HG02870 (cell line): Measurements from ENCODE around the gene SNRPA1.
"Not testable (repeated sequence)": the region's sequence is repeated elsewhere in the genome, so short reads cannot be mapped to it uniquely, and the experiment has no call there.

ENCODE experiments used
- ATAC-seq: cut with Tn5 transposase; IDR thresholded peaks from one replicate; pipeline ENCODE4 v1.9.1; 2021; ENCODE audit warnings: mild to moderate bottlenecking, moderate library complexity; ENCODE audit not compliant: unreplicated experiment

Gene SNRPA1

DNA sequence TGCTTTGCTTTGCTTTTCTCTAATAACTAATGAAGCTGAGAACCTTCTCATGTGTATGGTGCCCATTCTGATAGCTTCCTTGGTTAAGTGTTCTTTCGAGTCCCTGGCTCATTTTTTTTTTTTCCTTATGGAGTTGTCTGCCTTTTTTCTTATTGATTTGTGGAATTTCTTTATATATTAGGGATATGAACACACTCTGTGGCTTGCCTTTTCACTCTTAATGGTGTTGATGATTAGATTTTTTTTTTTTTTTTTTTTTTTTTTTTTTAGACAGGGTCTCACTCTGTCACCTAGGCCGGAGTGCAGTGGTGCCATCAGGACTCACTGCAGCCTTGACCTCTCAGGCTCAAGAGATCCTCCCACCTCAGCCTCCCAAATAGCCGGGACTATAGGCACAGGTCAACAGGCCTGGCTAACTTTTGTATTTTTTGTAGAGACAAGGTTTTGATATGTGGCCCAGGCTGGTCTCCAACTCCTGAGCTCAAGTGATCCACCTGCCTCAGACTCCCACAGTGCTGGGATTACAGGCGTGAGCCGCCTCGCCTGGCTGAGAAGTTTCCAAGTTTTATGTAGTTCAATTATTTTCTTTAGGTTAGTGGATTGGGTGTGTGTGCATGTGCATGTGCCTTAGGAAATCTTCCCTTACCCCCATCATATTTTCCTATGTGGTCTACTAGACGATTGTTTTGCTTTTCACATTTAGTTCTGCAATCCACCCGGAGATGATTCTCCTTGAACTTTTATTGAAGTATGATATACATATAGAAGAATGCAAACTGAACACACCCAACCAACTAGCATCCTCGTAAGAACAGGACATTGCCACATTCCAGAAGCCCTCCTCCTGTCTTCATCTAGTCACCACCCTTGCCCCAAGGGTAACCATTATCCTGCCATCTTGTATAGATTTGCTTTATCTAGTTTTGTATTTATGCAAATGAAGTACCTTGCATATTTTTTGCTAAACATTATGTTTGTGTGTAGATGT, 1.7 kb upstream of the SNRPA1 start:
- no peak for ATAC-seq

DNA sequence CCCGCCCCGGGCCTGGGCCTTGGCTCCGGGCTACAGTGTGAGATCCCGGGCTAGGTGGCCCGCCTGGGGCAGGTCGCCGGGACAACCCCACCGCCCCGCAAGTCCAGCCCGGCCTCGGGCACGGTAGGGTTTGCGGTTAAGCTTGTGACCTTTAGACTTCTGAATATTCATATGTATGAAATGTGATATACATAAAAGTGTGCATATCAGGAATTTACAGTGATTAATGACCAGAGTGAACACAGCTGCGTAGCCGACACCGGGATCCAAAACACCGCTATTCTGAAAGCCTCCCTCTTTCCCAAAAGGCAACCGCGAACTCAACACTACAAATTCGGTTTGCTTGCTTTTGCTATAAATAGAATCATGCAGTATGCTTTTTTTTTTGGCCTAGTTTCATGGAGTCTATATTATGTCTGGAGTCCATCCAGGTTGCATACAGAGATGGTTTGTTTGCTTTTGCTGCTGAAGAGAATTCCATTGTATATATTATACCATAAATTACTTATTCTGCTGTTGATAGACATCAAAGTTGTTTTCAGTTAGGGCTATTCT, 636 bp upstream of the SNRPA1 start:
- no peak for ATAC-seq

DNA sequence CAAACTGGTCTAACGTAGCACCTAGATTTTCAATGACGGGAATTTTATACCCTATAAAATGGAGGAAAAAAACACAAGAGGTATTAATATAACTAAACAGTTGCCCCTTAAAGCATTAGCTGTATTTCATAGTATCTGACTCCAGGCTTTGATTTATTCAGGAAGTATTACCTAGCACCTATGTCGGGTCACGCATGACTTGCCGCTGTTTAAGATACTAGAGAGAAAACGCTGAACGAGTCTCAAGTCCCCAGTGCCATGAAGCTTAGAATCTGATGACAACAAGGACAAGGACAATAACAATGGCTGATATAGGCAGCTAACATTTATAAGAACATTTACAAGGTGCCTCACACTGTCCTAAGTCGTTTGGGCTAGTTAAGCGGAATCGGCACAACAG, 1.9 kb downstream of the SNRPA1 start:
- ATAC-seq, result no peak

DNA sequence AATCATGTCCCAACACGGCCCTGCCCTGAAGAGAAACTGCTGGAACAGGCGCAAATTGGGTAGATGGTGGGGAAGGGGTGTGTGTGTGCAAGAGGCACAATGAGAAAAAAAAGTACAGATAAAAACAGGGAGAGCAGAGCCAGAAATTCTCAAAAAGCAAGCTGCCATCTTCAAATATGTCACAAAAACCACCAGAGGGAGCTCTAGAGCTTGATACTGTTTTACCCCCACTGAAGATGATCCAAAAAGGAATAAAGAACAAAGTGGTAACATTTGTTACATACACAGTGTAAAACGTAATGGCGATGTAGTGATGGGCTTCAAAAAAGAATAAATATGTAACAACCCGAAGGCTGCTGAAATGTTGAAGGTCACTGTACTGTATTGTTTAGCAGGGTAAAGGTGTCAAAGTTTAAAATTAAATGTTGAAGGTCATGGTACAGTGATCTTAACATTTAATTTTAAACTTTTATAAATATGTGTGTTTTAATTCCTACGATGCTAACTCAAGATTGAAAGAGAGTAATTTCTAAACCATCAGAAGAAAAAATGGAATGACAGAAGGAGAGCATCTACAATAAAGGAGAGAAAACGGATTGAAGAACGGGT, 6.0 kb downstream of the SNRPA1 start:
- no peak for ATAC-seq

DNA sequence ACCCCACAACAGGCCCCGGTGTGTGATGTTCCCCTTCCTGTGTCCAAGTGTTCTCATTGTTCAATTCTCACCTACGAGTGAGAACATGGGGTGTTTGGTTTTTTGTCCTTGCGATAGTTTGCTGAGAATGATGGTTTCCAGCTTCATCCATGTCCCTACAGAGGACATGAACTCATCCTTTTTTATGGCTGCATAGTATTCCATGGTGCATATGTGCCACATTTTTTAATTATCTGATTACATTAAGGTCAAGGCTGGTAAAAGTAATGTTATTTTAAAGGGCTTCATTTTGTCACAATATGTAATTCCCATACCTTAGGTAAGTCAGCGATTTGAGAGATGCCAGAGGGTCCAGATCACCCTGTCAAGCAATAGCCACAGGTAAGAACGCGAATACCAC, 7.7 kb downstream of the SNRPA1 start:
- ATAC-seq, result not testable (repeated sequence)

DNA sequence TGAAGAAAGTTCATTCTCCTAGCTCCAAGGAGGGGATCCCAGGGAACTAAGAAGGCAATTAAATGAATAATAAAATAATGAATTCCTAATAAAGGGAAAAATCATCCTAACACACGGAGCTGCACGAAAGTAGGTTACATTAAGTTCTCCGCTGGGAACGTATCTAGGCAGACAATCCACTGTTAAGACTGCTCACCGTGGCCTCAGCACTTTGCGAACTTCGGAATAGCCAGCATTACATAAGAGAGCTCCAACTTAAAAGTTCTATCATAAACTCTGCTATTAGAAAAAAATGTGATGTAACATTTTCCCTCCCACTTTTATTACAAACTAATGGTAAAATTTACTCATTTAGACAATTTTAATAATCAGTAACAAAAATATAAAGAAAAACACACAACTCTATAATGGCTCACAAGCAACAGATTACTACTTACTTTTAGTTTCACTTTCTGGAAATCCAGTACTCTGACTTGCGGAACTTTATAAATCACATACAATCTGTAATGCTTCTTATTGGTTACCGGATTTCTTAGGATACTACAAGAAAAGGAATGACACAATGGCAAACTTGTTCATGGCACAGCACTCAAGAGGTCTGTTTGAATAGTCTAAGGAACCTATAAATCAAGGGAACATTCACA, 8.5 kb downstream of the SNRPA1 start:
- ATAC-seq, result no peak

DNA sequence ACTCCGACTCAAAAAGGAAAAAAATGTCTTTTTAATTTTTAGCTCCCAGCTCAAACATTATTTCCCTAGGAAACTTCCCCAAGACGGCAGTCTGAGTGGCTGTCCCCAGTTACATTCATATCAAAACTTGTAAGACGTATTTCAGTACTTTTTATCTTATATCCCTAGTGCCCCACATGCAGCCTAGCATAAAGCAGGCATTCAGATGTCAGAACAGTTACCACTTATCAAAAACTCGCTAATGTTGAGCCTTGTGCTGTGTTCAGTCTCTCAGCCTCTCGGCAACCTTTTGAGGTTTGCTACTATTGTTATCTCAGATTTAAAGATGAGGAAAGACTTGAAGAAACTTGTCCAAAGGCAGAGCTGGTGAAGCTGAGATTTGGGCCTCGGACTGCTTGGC, 11.1 kb downstream of the SNRPA1 start:
- ATAC-seq, result no peak

DNA sequence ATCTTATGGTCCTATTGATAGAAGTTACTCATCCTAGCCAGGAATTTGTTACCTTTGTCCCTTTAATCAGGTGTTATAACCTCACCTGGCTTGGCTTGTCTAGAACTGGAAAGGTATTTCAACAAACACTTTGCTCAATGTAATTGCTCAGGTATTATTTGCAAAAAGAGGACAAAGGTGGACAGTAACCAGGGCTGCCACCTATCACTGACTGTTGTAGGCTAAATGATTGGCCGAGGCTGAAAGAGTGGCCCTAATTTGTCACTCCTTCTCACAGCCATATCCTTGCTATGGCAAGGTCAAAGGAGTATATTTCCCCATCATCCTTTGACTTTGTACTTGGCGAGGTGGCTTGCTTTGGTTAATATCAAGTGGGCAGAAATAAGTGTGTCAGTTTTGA, 15.0 kb downstream of the SNRPA1 start:
- ATAC-seq, result no peak

DNA sequence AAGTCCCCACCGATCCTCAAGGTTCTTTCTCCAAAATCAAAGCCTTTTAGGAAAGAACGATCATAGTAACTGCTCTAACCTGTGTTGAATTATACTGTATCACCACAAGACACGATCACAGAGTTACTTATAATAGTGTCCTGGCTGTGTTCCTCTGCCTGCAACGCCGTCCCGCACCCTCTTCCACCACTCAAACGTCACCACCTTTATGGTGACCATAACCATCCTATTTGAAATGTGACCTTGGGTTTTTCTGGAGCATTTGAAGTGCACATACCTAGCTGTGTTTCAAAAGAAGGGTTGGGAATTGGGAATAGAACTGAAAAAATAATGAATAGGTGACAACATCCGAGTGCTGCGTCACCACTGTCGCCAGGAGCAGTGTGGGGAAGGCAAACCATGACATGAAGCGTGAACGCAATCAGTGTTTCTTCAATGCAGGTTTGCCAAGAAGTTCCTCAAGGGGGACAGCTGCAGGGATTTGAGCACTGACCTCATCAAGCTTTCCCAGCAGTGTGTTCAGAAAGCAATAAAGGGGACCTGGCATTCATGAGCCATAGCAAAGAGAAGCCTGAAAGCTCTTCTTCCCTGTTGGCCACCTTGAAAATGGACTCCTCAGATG, 17.0 kb downstream of the SNRPA1 start:
- ATAC-seq, result no peak

DNA sequence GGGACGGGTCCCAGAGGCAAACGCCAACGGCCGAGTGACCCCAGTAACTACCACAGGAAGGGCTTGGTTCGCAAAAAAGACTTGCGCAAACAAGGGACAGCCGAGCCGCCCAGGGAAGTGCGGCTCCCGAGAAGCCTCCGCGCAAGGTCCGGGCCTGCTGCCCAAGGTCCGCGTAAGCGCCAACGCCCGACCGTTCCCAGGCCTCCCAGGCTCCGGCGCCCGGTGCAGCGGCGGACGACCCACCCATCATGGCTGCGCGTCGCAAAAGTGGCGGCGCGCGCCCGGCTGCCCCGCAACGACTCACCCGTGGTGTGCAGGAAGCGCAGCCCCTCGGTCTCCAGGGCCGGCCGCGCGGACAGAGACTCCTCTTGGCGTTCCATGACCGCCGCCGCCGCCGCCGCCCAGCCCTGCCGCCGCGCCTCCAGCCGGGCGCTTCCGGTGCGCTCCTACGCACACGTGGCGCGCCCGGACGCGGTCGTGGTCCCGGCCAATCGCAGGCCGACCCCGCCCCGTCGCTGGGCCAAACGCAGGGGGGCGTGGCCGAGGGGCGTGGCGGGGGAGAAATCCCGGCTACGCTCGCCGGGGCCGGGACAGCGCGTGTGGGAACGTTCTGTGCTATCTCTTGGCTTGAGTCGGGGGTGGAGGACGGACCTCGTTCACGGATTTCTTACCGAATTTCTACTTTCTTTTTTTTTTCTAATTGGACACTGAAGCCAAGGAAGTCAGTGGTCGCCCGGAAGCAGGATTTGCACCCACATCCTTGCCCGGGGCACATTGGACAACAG, 17.8 kb downstream of the SNRPA1 start, which contains the start of gene SELENOS:
Gene SELENOS (minus strand): TSS at position 448 of the 785 bp plus-strand sequence. CDS start 68 bp downstream, at position 380.
- ATAC-seq, result peak; percentile 74

DNA sequence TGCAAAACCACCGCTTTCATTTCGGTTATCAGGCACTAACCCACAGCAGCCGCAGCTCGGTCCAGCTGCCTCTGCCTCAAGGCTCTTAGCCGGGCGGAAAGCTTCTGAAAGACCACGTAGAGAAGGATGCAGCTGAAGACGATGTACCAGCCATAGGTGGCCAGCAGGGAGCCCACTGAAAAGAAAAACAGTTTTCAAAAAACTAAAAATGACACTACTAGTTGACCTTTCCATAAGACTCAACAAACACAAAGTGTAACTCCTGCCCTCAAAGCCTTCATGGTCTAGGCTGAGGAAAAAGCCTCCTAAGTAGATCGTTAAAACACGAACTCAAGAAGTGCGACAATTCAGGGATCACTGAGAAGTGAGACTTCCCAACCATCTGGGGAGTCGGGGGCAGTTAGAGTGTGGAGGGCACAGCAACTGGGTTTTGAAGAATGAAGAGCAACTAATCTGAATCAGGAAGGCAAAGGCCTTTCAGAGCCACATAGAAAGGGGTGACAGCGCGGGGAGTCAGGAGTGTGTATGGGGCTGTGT, 18.5 kb downstream of the SNRPA1 start:
- ATAC-seq, result peak; percentile 46

DNA sequence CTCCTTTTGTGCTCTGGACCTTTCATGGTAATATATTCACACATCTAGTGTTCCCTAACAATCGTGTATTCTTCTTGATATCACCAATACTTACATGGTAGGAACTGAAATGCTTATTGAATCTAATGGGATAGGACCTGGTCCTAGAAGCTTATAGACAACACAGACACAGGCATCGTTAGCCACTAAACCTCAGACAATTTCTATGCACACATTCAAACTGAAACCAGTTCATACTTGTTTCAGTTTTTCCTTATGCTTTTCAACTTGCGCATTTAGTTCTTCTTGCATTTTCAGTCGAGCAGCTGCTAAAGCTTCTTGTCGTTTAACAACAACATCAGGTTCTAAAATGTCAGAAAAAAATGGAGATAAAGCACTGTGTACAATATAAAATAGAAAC, 20.0 kb downstream of the SNRPA1 start:
- no peak for ATAC-seq

DNA sequence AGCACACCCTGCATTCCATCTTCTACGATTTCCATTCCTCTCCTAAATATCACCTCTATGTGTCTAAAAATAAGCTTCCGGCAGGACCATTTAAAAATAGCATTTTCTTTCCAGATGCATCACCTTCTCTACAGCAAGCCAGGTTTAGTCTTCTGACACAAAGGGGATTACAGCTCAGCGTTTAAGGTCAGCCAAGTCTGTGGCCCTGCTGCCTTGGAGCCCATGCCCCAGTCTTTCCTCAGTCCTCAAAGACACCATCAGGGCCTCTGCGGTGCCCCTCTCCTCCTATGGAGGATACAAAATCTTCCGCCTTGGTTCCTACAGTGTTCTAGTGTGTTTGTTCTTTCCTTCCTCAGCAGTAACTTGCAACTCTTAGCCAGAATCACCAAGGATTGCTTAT, 21.5 kb downstream of the SNRPA1 start:
- ATAC-seq, result no peak

DNA sequence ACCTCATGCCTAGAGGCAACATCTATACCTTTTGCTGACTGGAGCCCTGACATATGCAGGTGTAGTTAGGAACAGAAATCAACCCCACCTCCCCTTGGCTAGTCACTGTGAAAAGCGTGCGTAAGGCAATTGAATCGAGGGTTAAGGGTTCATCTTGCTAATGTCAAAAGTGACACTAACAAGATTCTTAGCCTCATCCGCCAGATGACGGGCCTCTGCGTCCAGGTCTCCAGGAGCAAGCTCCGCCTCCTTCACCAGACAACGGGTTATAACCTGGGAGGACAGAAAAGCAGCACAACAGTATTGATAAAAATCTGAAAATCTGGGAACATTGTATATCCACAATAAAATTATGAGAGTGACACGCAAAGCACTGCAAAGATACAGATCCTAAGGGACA, 22.5 kb downstream of the SNRPA1 start:
- no peak for ATAC-seq

DNA sequence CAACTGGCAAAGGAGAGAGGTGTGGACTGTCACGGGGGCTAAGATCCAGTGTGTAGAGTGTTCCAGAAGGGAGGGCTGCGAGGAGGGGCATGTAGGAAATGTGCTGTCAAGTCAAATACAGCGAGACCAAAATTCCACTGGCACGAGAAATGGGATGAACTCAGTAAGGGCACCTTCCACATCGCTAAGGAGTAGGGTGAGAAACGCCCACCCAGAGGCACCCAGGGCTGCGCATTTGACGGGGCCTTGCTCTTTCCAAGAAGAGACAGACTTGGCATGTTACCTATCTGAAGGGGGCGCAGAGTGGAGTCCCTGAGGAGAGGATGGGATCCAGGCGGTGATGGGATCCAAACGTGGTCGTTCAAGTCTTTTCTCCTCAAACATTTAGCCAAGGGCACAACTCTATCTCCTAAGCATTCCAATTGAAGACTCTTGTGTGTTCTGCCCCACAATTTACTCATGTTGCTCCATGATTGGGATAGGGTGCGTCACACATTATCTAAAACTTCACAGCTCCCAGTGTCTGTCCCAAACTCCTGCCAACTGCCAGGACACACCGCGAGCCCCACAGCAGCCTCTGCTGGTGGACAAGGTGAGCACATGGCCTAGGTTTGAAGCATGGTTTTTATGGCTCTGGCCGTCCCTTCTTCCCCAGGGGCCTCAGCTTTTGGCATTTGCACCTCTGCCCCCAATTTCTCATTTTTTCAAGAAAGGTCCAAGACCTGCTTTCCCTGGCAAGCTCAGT, 25.4 kb downstream of the SNRPA1 start:
- no peak for ATAC-seq

DNA sequence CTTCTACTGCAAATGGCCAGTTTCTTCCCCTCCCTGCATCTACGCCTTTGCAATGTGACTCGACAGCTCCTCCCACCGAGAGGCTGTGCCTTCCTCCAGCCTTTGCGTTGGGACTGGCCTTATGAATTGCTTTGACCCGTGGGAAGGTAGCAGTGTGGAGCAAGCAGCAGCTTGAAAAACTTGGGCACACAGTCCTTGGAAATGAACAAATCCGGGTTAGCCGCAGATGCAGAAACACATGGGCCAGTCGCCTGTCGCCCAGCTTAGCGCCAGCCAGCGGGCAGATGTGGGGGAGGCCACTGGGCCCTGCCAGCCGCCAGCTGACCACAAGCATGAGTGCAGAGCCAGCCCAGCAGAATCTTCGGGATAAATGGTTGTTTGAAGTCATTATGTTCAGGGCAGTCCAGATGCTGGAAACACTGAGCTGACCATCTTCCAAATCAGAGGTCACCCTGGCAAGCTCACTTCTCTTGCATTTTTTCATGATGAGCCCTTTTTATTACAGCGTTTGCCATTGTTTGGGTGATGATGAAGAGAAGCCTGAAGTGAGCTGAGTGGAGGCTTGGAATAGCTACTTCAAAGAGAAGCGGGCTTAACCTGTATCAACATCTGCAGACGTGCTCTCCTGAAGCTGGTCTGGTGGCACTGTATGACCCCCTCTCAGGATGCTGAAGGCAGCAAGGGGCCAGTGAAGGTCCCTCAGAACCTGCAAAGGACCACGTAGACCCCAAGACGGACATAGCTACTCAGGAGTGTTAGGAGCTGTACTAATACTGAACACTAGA, 27.5 kb downstream of the SNRPA1 start:
- no peak for ATAC-seq

DNA sequence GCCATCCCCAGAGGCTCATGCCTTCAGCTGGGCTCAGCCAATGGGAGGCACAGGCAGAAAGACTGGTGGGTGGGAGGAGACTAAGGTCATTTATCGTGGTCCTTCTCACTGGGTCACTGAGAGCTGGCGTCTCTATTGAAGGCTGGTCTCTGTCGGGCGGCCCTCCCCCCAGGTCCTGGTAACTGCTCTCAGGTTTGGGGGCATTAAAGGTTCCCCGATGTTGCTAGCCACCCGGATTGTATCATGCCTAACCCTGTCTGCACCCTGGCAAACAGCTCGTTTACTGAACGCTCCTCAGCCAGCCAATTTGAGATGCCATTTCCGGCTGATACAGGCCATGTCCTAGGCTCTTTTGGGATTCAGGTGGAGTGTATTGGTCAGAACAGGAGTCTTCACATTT, 28.3 kb downstream of the SNRPA1 start:
- ATAC-seq, result no peak

DNA sequence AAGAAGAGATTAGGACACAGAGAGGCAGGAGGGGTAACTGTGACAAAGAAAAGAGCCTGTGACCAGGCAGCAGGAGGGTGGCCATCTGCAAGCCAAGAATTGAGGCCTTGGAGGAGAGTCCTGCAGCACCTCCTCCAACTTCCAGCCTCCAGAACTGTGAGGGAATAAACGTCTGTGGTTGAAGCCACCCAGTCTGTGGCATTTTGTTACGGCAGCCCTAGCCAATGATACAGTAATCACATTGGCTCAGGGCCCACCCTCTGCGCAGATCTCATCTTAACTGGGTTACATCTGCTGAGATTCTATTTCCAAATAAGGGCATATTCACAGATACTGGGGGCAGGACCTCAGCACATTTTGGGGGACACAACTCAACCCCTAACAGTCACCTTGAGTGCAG, 29.0 kb downstream of the SNRPA1 start:
- no peak for ATAC-seq
